A549 (cell line): Measurements from ENCODE around the gene GBE1.

Experiments
- CTCF ChIP-seq: fragments of >200 bp; sonication (Bioruptor Twin); formaldehyde crosslinking; IDR thresholded peaks from 3 replicates; pipeline ENCODE4 v1.5.1; 2016
- HDAC2 ChIP-seq: fragments of 200-600 bp; sonication (generic); IDR thresholded peaks from 2 replicates; pipeline ENCODE4 v1.6.1; 2016
- NFE2L2 ChIP-seq: fragments of 150-350 bp; conservative IDR thresholded peaks from 2 replicates; pipeline ENCODE4 v1.6.1; 2014; ENCODE audit warnings: low read length
- PBX3 ChIP-seq: IDR thresholded peaks from 2 replicates; pipeline ENCODE4 v1.6.1; 2012
- POLR2A ChIP-seq: IDR thresholded peaks from 2 replicates; pipeline ENCODE4 v1.6.1; 2012; ENCODE audit warnings: mild to moderate bottlenecking, low read length
- RCOR1 ChIP-seq: fragments of 150-350 bp; IDR thresholded peaks from 2 replicates; pipeline ENCODE4 v1.6.1; 2014; ENCODE audit warnings: antibody characterized with exemption, low read length, low read depth
- REST ChIP-seq: fragments of 200-600 bp; sonication (generic); IDR thresholded peaks from 2 replicates; pipeline ENCODE4 v1.6.1; 2016; ENCODE audit warnings: antibody characterized with exemption, mild to moderate bottlenecking, moderate library complexity
- RFX5 ChIP-seq: fragments of 450-650 bp; IDR thresholded peaks from 2 replicates; pipeline ENCODE4 v1.7.1; 2014; ENCODE audit warnings: antibody characterized with exemption, mild to moderate bottlenecking, moderate library complexity
- USF2 ChIP-seq: fragments of 450-650 bp; IDR thresholded peaks from 2 replicates; pipeline ENCODE4 v1.6.1; 2014; ENCODE audit warnings: antibody characterized with exemption

- TF ChIP-seq CTCF (no peak), POLR2A (no peak), HDAC2 (no peak), RFX5 (no peak), RCOR1 (no peak), PBX3 (no peak), USF2 (no peak), REST (no peak), NFE2L2 (no peak)
Observed at GRCh38 chr3:81565041-81565440, 196.4 kb downstream of the GBE1 start.
